Smooth muscle cell (in vitro differentiated cells): ENCODE measurements around the gene L3MBTL4. TPM values are rescaled to one million over a fixed set of nuclear protein-coding genes. Genes with fewer than 3 reads are reported as not detected.
"Not testable (repeated sequence)": the region's sequence is repeated elsewhere in the genome, so short reads cannot be mapped to it uniquely, and the experiment has no call there.

Experiments used
- DNase-seq: peaks from one replicate; lab custom pipeline; 2025; ENCODE audit not compliant: unreplicated experiment; lab: John Stamatoyannopoulos, UW
- H2AFZ ChIP-seq: fragments of 200-600 bp; sonication (generic); 2 replicates; pipeline ENCODE4 v1.6.0; 2016; ENCODE audit warnings: antibody characterized with exemption, low read depth, mild to moderate bottlenecking
- H3F3A ChIP-seq: fragments of 200-600 bp; sonication (generic); 2 replicates; pipeline ENCODE4 v1.6.0; 2017; ENCODE audit warnings: antibody characterized with exemption, low read depth
- H3K27ac ChIP-seq: fragments of 200-600 bp; sonication (generic); 2 replicates; pipeline ENCODE4 v1.5.1; 2016; ENCODE audit warnings: low read depth, mild to moderate bottlenecking
- H3K27me3 ChIP-seq: fragments of 200-600 bp; sonication (generic); 2 replicates; pipeline ENCODE4 v1.6.1; 2016; ENCODE audit warnings: low read depth, mild to moderate bottlenecking
- H3K36me3 ChIP-seq: fragments of 200-600 bp; sonication (generic); 2 replicates; pipeline ENCODE4 v1.5.1; 2016; ENCODE audit warnings: low read depth
- H3K4me1 ChIP-seq: fragments of 200-600 bp; sonication (generic); 2 replicates; pipeline ENCODE4 v1.5.1; 2016; ENCODE audit warnings: low read depth
- H3K4me2 ChIP-seq: fragments of 200-600 bp; sonication (generic); 2 replicates; pipeline ENCODE4 v1.6.0; 2016; ENCODE audit warnings: mild to moderate bottlenecking
- H3K4me3 ChIP-seq: fragments of 200-600 bp; sonication (generic); 2 replicates; pipeline ENCODE4 v1.5.1; 2016; ENCODE audit warnings: mild to moderate bottlenecking
- H3K79me2 ChIP-seq: fragments of 200-600 bp; sonication (generic); 2 replicates; pipeline ENCODE4 v1.6.0; 2016; ENCODE audit warnings: low read depth, mild to moderate bottlenecking
- H3K9ac ChIP-seq: fragments of 200-600 bp; sonication (generic); 2 replicates; pipeline ENCODE4 v1.6.0; 2016; ENCODE audit warnings: low read depth
- H3K9me3 ChIP-seq: fragments of 200-600 bp; sonication (generic); replicated peaks from 2 replicates; pipeline ENCODE4 v1.5.1; 2016; ENCODE audit warnings: low read depth
- H4K20me1 ChIP-seq: fragments of 200-600 bp; sonication (generic); 2 replicates; pipeline ENCODE4 v1.6.0; 2016; ENCODE audit warnings: low read depth
- CTCF ChIP-seq: fragments of 200-600 bp; sonication (generic); IDR thresholded peaks from 2 replicates; pipeline ENCODE4 v1.5.1; 2017; ENCODE audit warnings: borderline replicate concordance, mild to moderate bottlenecking, antibody characterized with exemption; ENCODE audit not compliant: insufficient read depth, poor library complexity, severe bottlenecking
- WGBS: methylation state at CpG from one replicate; pipeline ENCODE4 v1.1.7; 2016; ENCODE audit warnings: low lambda C conversion rate; 5-methylcytosine and 5-hydroxymethylcytosine counted together
- polyA plus RNA-seq: library from polyadenylated mRNA; unstranded; fragments of >200 nt; fragmentation: Nextera tagmentation; extraction: Ambion mirVana; gene quantifications from 2 replicates; pipeline ENCODE4 v1.2.1, GENCODE V29; 2016
- total RNA-seq: library from RNA; depleted of rRNA; stranded (reverse); fragments of >200 nt; gene quantifications from 2 replicates; pipeline ENCODE4 v1.2.3, GENCODE V29; 2014

Gene L3MBTL4
- total and polyA plus RNA-seq, 2 experiments from 2014 or later: 3.4 TPM; not detected in 1

DNA sequence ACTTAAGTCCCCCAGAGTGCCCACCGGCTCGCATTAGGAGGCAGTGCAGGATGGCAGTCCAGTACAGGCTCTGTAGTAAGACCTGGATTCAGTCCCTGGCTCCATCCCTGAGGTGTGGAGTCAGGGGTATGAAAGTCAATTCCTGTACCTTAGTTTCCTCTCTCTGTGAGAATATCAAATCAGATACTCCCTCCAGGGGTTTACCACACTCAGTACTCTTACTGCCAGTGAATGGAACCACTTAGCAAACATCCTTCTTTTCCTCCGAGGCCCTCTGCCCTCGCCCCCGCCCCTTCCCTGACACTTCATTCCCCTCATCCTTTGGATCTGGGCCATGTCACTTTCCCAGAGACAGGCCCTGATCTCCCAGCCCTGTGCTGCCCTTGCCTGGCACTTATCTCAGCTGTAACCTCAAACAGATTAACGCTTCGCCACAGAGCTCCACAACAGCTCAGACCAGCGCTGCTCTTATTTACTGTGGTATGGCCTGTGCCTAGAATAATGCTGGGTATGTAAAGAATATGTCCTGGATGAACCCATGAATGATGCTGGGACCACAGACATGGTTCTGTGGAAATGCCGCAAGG, 360.4 kb downstream of the L3MBTL4 start:
- Histone ChIP-seq H3K36me3 (no peaks in the 10 kb centered on the region), H4K20me1 (no peaks in the 10 kb centered on the region), H3K79me2 (no peaks in the 10 kb centered on the region), H3K9me3 (no peaks in the 10 kb centered on the region), H3K9ac (no peak overlapping the region), H3F3A (peaks cover 5% of the 10 kb centered on the region), H3K27me3 (peaks cover 51% of the 10 kb centered on the region), H3K4me1 (peaks cover 33% of the 10 kb centered on the region), H2AFZ (no peak overlapping the region), H3K4me3 (no peak overlapping the region), H3K4me2 (no peak overlapping the region), H3K27ac (no peak overlapping the region)
- TF ChIP-seq CTCF: no peak
- 25% methylated on average over 9 of the region's 9 CpGs for WGBS
- no peak for DNase-seq

DNA sequence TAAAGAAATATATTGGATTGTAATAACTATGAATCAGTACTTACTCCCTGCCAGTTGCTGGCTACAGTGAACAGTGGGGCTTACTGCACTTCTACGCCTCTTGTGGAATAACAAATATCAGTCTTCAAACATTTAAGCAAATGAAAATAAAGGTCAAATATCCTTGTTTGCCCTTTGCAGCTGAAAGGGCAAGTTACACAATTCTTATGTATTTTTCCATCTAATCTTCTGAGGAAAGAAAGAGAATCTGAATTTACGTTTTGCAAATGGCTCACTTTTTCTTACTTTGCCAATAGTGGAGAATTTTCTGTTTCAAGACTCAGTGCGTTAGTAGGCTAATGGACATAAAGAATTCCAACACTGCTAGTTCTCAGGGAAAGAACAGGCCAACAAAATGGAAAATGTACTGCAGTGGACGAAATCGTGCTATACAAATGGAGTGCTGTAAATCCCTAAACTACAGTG, 362.2 kb downstream of the L3MBTL4 start:
- H3K9ac ChIP-seq: no peak overlapping the region
- H3K27ac ChIP-seq: no peak overlapping the region
- no peaks in the 10 kb centered on the region for H4K20me1 ChIP-seq
- peaks cover 46% of the 10 kb centered on the region for H3K27me3 ChIP-seq
- DNase-seq: no peak
- peaks cover 5% of the 10 kb centered on the region for H3F3A ChIP-seq
- no peak overlapping the region for H2AFZ ChIP-seq
- H3K4me3 ChIP-seq: no peak overlapping the region
- H3K4me2 ChIP-seq: no peak overlapping the region
- H3K4me1 ChIP-seq: peaks cover 23% of the 10 kb centered on the region
- no peaks in the 10 kb centered on the region for H3K79me2 ChIP-seq
- 96% methylated on average over 5 of the region's 5 CpGs for WGBS
- H3K9me3 ChIP-seq: no peaks in the 10 kb centered on the region
- no peaks in the 10 kb centered on the region for H3K36me3 ChIP-seq
- no peak for TF ChIP-seq CTCF

- WGBS: 87% methylated on average over 2 of the region's 2 CpGs
- H3K9ac ChIP-seq, H3K4me2 ChIP-seq, H3K36me3 ChIP-seq, H3K4me1 ChIP-seq, DNase-seq, H3K79me2 ChIP-seq, H2AFZ ChIP-seq, H4K20me1 ChIP-seq, H3F3A ChIP-seq, H3K4me3 ChIP-seq, H3K27ac ChIP-seq, H3K9me3 ChIP-seq: not testable (repeated sequence)
- peaks cover 57% of the 10 kb centered on the region for H3K27me3 ChIP-seq
Observed at GRCh38 chr18:6047596-6047995, 367.1 kb downstream of the L3MBTL4 start.

GRCh38 chr18:6044773-6045172, 369.9 kb downstream of the L3MBTL4 start:
- no peak for DNase-seq
- Histone ChIP-seq H3K4me3 (no peak overlapping the region), H3K4me2 (no peak overlapping the region), H3K9me3 (no peaks in the 10 kb centered on the region), H3K9ac (no peak overlapping the region), H3K27me3 (peaks cover 32% of the 10 kb centered on the region), H3K4me1 (no peaks in the 10 kb centered on the region), H3K79me2 (no peaks in the 10 kb centered on the region), H3K36me3 (no peaks in the 10 kb centered on the region), H3K27ac (no peak overlapping the region), H2AFZ (no peak overlapping the region), H3F3A (no peaks in the 10 kb centered on the region), H4K20me1 (no peaks in the 10 kb centered on the region)
- no peak for TF ChIP-seq CTCF
